ENCODE results near the gene ARPC2. TPM values are rescaled to one million over a fixed set of nuclear protein-coding genes. Genes with fewer than 3 reads are reported as not detected.

Gene ARPC2
- total and polyA plus RNA-seq, 2 of the 13 experiments (the other 11 are each of a cell fraction or from before 2014, with no cell fraction given): 168 to 303 TPM

- TF ChIP-seq, protein P1, sequence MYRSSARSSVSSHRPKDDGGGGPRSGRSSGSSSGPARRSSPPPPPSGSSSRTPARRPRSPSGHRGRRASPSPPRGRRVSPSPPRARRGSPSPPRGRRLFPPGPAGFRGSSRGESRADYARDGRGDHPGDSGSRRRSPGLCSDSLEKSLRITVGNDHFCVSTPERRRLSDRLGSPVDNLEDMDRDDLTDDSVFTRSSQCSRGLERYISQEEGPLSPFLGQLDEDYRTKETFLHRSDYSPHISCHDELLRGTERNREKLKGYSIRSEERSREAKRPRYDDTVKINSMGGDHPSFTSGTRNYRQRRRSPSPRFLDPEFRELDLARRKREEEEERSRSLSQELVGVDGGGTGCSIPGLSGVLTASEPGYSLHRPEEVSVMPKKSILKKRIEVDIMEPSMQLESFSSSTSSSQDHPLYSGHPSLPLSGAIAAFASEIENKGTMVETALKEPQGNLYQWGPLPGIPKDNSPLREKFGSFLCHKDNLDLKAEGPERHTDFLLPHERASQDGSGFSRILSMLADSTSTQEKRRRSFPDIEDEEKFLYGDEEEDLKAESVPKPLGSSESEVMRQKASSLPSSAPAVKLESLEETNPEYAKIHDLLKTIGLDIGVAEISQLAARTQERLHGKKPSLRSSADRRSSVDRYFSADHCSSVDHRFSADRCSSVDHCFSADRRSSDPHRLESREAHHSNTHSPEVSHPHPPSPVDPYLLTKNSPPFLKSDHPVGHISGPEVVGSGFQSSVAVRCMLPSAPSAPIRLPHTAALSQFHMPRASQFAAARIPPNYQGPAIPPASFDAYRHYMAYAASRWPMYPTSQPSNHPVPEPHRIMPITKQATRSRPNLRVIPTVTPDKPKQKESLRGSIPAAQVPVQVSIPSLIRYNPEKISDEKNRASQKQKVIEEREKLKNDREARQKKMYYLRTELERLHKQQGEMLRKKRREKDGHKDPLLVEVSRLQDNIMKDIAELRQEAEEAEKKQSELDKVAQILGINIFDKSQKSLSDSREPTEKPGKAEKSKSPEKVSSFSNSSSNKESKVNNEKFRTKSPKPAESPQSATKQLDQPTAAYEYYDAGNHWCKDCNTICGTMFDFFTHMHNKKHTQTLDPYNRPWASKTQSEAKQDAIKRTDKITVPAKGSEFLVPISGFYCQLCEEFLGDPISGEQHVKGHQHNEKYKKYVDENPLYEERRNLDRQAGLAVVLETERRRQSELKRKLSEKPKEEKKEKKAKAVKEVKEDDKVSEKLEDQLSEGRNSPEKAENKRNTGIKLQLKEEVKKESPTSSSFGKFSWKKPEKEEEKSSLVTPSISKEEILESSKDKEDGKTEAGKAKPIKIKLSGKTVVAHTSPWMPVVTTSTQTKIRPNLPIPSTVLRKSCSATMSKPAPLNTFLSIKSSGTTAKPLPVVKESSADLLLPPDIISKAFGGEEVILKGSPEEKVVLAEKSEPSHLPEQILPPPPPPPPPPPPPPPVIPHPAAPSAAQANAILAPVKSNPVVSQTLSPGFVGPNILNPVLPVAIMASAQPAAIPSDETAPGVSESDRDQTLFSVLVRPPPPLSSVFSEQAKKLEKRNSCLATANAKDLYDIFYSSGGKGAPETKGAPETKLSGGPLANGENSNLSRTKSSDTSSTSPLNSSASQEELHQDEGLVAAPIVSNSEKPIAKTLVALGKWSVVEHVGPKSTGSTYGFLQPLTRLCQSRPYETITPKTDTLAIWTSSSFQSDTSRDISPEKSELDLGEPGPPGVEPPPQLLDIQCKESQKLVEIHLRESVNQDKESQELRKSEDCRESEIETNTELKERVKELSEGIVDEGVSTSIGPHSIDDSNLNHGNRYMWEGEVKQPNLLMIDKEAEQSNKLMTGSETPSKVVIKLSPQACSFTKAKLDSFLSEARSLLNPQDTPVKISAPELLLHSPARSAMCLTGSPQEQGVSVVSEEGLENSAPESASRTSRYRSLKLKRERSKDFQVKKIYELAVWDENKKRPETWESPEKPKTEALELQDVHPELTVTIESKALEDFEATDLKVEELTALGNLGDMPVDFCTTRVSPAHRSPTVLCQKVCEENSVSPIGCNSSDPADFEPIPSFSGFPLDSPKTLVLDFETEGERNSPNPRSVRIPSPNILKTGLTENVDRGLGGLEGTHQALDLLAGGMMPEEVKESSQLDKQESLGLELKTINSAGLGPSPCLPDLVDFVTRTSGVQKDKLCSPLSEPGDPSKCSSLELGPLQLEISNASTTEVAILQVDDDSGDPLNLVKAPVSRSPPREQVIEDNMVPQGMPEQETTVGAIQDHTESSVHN (CRISPR knock-in tag; IDR thresholded peaks at IDR 0.05): no peak; the same call in 1 of the 2 replicates
- TF ChIP-seq ZFX (CRISPR knock-in tag; IDR thresholded peaks at IDR 0.05; ENCODE audit: low read depth): peak; percentile 89
- no peak for TF ChIP-seq SOX5 (CRISPR knock-in tag; IDR thresholded peaks at IDR 0.05; ENCODE audit: borderline replicate concordance)
- TF ChIP-seq, protein P2, sequence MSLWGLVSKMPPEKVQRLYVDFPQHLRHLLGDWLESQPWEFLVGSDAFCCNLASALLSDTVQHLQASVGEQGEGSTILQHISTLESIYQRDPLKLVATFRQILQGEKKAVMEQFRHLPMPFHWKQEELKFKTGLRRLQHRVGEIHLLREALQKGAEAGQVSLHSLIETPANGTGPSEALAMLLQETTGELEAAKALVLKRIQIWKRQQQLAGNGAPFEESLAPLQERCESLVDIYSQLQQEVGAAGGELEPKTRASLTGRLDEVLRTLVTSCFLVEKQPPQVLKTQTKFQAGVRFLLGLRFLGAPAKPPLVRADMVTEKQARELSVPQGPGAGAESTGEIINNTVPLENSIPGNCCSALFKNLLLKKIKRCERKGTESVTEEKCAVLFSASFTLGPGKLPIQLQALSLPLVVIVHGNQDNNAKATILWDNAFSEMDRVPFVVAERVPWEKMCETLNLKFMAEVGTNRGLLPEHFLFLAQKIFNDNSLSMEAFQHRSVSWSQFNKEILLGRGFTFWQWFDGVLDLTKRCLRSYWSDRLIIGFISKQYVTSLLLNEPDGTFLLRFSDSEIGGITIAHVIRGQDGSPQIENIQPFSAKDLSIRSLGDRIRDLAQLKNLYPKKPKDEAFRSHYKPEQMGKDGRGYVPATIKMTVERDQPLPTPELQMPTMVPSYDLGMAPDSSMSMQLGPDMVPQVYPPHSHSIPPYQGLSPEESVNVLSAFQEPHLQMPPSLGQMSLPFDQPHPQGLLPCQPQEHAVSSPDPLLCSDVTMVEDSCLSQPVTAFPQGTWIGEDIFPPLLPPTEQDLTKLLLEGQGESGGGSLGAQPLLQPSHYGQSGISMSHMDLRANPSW (CRISPR knock-in tag; IDR thresholded peaks at IDR 0.05; ENCODE audit: borderline replicate concordance): no peak
- TF ChIP-seq NKX3-1 (CRISPR knock-in tag; IDR thresholded peaks at IDR 0.05): peak; percentile 48; the same call in 1 of the 2 replicates
- TF ChIP-seq MED1 (CRISPR knock-in tag; IDR thresholded peaks at IDR 0.05): peak; percentile 77
- TF ChIP-seq GATAD1 (CRISPR knock-in tag; IDR thresholded peaks at IDR 0.05): no peak
- no peak for TF ChIP-seq MEF2D (CRISPR knock-in tag; IDR thresholded peaks at IDR 0.05)
- TF ChIP-seq SMARCE1 (IDR thresholded peaks at IDR 0.05; ENCODE audit: borderline replicate concordance): no peak
- TF ChIP-seq DNMT3B (CRISPR knock-in tag; conservative IDR thresholded peaks at IDR 0.05): no peak
- no peak for TF ChIP-seq ZNF224 (CRISPR knock-in tag; IDR thresholded peaks at IDR 0.05)
- TF ChIP-seq ZNF563 (CRISPR knock-in tag; IDR thresholded peaks at IDR 0.05): peak; percentile 85; the same call in 1 of the 2 replicates
- no peak for TF ChIP-seq ATRX (CRISPR knock-in tag; IDR thresholded peaks at IDR 0.05; ENCODE audit: borderline replicate concordance)
- TF ChIP-seq JUNB (CRISPR knock-in tag; IDR thresholded peaks at IDR 0.05; ENCODE audit: borderline replicate concordance): no peak
- no peak for TF ChIP-seq HCFC1 (IDR thresholded peaks at IDR 0.05; ENCODE audit: low read depth, low read length)
- TF ChIP-seq, protein P3, sequence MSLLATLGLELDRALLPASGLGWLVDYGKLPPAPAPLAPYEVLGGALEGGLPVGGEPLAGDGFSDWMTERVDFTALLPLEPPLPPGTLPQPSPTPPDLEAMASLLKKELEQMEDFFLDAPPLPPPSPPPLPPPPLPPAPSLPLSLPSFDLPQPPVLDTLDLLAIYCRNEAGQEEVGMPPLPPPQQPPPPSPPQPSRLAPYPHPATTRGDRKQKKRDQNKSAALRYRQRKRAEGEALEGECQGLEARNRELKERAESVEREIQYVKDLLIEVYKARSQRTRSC (CRISPR knock-in tag; IDR thresholded peaks at IDR 0.05; ENCODE audit: low read depth): 0 out of 2 replicates have a peak, but pooled peaks have one; percentile 36
- no peak for TF ChIP-seq ZNF557 (CRISPR knock-in tag; IDR thresholded peaks at IDR 0.05)
- no peak; the same call in 1 of the 2 replicates for TF ChIP-seq ZBTB42 (CRISPR knock-in tag; IDR thresholded peaks at IDR 0.05)
Measured at GRCh38 chr2:218292048-218293014, 75.3 kb downstream of the ARPC2 start, which contains the start of gene TMBIM1 (continued).
